ENCODE data around the gene HLX. TPM values are rescaled to one million over a fixed set of nuclear protein-coding genes. Genes with fewer than 3 reads are reported as not detected.

HLX gene
- total RNA-seq, 1 donor from 2014 or later, result 0.26 TPM

DNA sequence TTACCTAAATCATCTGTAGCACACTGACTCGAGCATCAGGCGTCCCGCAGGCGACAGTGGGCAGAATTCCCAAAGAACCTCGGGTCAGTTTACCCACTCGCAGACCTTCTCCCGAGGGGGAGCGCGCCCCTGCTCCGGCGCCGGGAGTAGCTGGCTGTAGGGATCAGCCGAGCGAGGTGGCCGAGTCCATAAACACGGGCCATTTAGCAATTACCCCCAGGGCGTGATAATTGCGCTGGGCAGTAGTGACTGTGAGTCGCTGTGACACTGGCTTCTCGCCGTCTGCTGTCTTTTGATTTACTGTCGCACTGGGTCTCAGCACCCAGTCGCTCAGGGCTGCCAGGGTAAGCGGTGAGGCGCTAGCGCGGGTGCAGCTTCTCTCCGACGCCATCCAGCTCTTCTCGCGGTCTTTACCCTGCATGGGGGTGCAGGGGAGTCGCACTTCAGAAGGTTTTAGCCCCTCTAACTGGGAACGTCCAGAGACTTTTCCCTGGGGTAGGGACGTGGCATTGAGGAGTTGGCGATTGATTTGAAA, 16.2 kb downstream of the HLX start:
- Histone ChIP-seq H3K36me3 (ENCODE audit: control insufficient read depth, insufficient read depth, low read length) (no peaks in the 10 kb centered on the region), H3K4me3 (ENCODE audit: low read depth, low read length) (no peak overlapping the region), H3K27me3 (ENCODE audit: control insufficient read depth, insufficient read depth, low read length) (peaks cover 53% of the 10 kb centered on the region)
- DNase-seq (ENCODE audit: low read depth) (no peak), FAIRE-seq (no peak)
- no peak for TF ChIP-seq CTCF (IDR thresholded peaks at IDR 0.05; ENCODE audit: insufficient read depth, low read length, severe bottlenecking)

DNA sequence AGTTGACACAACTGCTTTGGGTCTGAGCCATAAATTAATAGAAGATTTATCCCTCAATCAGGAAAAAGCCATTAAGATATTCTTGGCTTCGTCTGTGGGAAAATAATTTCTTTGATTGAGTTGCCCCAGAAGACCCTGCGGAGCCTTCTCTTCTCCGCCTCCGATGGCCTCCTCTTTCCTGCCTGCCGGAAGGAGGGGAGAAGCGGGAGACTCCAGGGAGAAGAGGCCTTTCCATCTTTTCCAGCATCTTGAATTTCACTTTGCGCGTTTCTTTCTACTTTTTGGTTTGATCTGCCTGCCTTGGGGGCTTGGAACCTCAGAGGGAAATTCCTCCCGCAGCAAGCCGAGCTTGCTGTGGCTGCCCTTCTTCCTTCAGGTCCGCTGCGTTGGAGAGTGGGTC, 16.8 kb downstream of the HLX start:
- DNase-seq (ENCODE audit: low read depth) (no peak), FAIRE-seq (no peak)
- Histone ChIP-seq H3K36me3 (ENCODE audit: control insufficient read depth, insufficient read depth, low read length) (no peaks in the 10 kb centered on the region), H3K27me3 (ENCODE audit: control insufficient read depth, insufficient read depth, low read length) (peaks cover 48% of the 10 kb centered on the region), H3K4me3 (ENCODE audit: low read depth, low read length) (no peak overlapping the region)
- TF ChIP-seq CTCF (IDR thresholded peaks at IDR 0.05; ENCODE audit: insufficient read depth, low read length, severe bottlenecking), result no peak

- DNase-seq (ENCODE audit: low read depth) (no peak), FAIRE-seq (no peak)
- H3K27me3 ChIP-seq (ENCODE audit: control insufficient read depth, insufficient read depth, low read length), result peaks cover 13% of the 10 kb centered on the region
- TF ChIP-seq CTCF (IDR thresholded peaks at IDR 0.05; ENCODE audit: insufficient read depth, low read length, severe bottlenecking), result no peak
- no peak overlapping the region for H3K4me3 ChIP-seq (ENCODE audit: low read depth, low read length)
- H3K36me3 ChIP-seq (ENCODE audit: control insufficient read depth, insufficient read depth, low read length), result no peaks in the 10 kb centered on the region
Observed at GRCh38 chr1:220900842-220901241, 21.6 kb downstream of the HLX start.

- H3K36me3 ChIP-seq (ENCODE audit: control insufficient read depth, insufficient read depth, low read length), result no peaks in the 10 kb centered on the region
- H3K27me3 ChIP-seq (ENCODE audit: control insufficient read depth, insufficient read depth, low read length), result peaks cover 5% of the 10 kb centered on the region
- TF ChIP-seq CTCF (IDR thresholded peaks at IDR 0.05; ENCODE audit: insufficient read depth, low read length, severe bottlenecking), result no peak
- FAIRE-seq (no peak), DNase-seq (ENCODE audit: low read depth) (no peak)
- H3K4me3 ChIP-seq (ENCODE audit: low read depth, low read length), result no peak overlapping the region
Observed at GRCh38 chr1:220901881-220902280, 22.6 kb downstream of the HLX start.

- no peaks in the 10 kb centered on the region for H3K36me3 ChIP-seq (ENCODE audit: control insufficient read depth, insufficient read depth, low read length)
- H3K4me3 ChIP-seq (ENCODE audit: low read depth, low read length), result no peak overlapping the region
- no peak for TF ChIP-seq CTCF (IDR thresholded peaks at IDR 0.05; ENCODE audit: insufficient read depth, low read length, severe bottlenecking)
- DNase-seq (ENCODE audit: low read depth) (peak; percentile 40), FAIRE-seq (no peak)
- peaks cover 5% of the 10 kb centered on the region for H3K27me3 ChIP-seq (ENCODE audit: control insufficient read depth, insufficient read depth, low read length)
Observed at GRCh38 chr1:220902916-220903315, 23.7 kb downstream of the HLX start.

- no peak for FAIRE-seq
Observed at GRCh38 chr1:220904876-220905275, 25.6 kb downstream of the HLX start.

More at GRCh38 chr1:220904876-220905275, 25.6 kb downstream of the HLX start:
- H3K36me3 ChIP-seq (ENCODE audit: control insufficient read depth, insufficient read depth, low read length), result no peaks in the 10 kb centered on the region
- no peak overlapping the region for H3K4me3 ChIP-seq (ENCODE audit: low read depth, low read length)
- peaks cover 5% of the 10 kb centered on the region for H3K27me3 ChIP-seq (ENCODE audit: control insufficient read depth, insufficient read depth, low read length)
- TF ChIP-seq CTCF (IDR thresholded peaks at IDR 0.05; ENCODE audit: insufficient read depth, low read length, severe bottlenecking), result no peak
- DNase-seq (ENCODE audit: low read depth), result no peak

Measured in bronchial epithelial cell (primary cell).